A673 (cell line): ENCODE results near the gene MRPL34.

ENCODE experiments used
- CTCF ChIP-seq: fragments of 300-800, 200-600 bp; sonication (generic); conservative IDR thresholded peaks from 2 replicates; pipeline ENCODE4 v1.5.1; 2017; ENCODE audit warnings: low read depth, mild to moderate bottlenecking, antibody characterized with exemption, low read length, moderate library complexity, mixed read lengths
- EZH2 ChIP-seq: fragments of 200-600 bp; sonication (generic); IDR thresholded peaks from 2 replicates; pipeline ENCODE4 v1.6.1; 2017; ENCODE audit warnings: borderline replicate concordance, low read depth, mild to moderate bottlenecking, mixed read lengths, antibody characterized with exemption, low read length; ENCODE audit not compliant: poor library complexity, severe bottlenecking

- TF ChIP-seq CTCF: no peak
- no peak for TF ChIP-seq EZH2
These were observed 628 bp downstream of the MRPL34 start for GRCh38 chr19:17306285-17306714.
